Astrocyte (in vitro differentiated cells and primary cell): ENCODE measurements around the gene NDST4. TPM values are rescaled to one million over a fixed set of nuclear protein-coding genes. Genes with fewer than 3 reads are reported as not detected.

Experiments
- DNase-seq: peaks from one replicate; pipeline ENCODE4 v3.0.0-alpha.2; 2010; ENCODE audit warnings: low read depth
- FAIRE-seq: peaks from 2 replicates; lab custom pipeline; 2011; peaks lifted over from hg19 to GRCh38; lab: Jason Lieb, UNC
- H2AFZ ChIP-seq: 2 replicates; pipeline ENCODE4 v1.6.0; 2012; ENCODE audit warnings: low read depth, low read length, inconsistent platforms
- H3K27ac ChIP-seq: 2 replicates; pipeline ENCODE4 v1.5.1; 2011; ENCODE audit warnings: low read depth, low read length, inconsistent platforms
- H3K27me3 ChIP-seq: 2 replicates; pipeline ENCODE4 v1.6.0; 2011; ENCODE audit warnings: low read length, inconsistent platforms; ENCODE audit not compliant: insufficient read depth
- H3K36me3 ChIP-seq: 2 replicates; pipeline ENCODE4 v1.5.1; 2011; ENCODE audit warnings: low read length, inconsistent platforms; ENCODE audit not compliant: insufficient read depth
- H3K4me1 ChIP-seq: 2 replicates; pipeline ENCODE4 v1.5.1; 2011; ENCODE audit warnings: low read length, inconsistent platforms; ENCODE audit not compliant: insufficient read depth
- H3K4me2 ChIP-seq: 2 replicates; pipeline ENCODE4 v1.6.0; 2012; ENCODE audit warnings: low read length, inconsistent platforms
- H3K4me3 ChIP-seq: 2 replicates; pipeline ENCODE4 v1.5.1; 2011; ENCODE audit warnings: low read depth, mild to moderate bottlenecking, low read length, inconsistent platforms; ENCODE audit not compliant: insufficient read depth
- H3K79me2 ChIP-seq: 2 replicates; pipeline ENCODE4 v1.6.0; 2012; ENCODE audit warnings: mild to moderate bottlenecking, low read length, inconsistent platforms; ENCODE audit not compliant: insufficient read depth
- H3K9ac ChIP-seq: 2 replicates; pipeline ENCODE4 v1.6.0; 2012; ENCODE audit warnings: mild to moderate bottlenecking, low read length, inconsistent platforms
- H3K9me3 ChIP-seq: 2 replicates; pipeline ENCODE4 v1.5.1; 2012; ENCODE audit warnings: low read depth, mild to moderate bottlenecking, low read length, inconsistent platforms; ENCODE audit not compliant: insufficient read depth
- H4K20me1 ChIP-seq: 2 replicates; pipeline ENCODE4 v1.6.0; 2012; ENCODE audit warnings: low read length, inconsistent platforms; ENCODE audit not compliant: insufficient read depth
- H3K27ac Mint-ChIP-seq: one replicate; pipeline ENCODE4 v1.8.0; 2021; ENCODE audit warnings: mild to moderate bottlenecking, mixed read lengths; ENCODE audit not compliant: unreplicated experiment
- H3K27me3 Mint-ChIP-seq: one replicate; pipeline ENCODE4 v1.8.0; 2021; ENCODE audit warnings: low read depth, mixed read lengths; ENCODE audit not compliant: unreplicated experiment
- H3K36me3 Mint-ChIP-seq: one replicate; pipeline ENCODE4 v1.8.0; 2021; ENCODE audit warnings: low read depth, mixed read lengths; ENCODE audit not compliant: unreplicated experiment
- H3K4me1 Mint-ChIP-seq: one replicate; pipeline ENCODE4 v1.8.0; 2021; ENCODE audit warnings: low read depth, mixed read lengths; ENCODE audit not compliant: unreplicated experiment
- H3K4me3 Mint-ChIP-seq: one replicate; pipeline ENCODE4 v1.8.0; 2021; ENCODE audit warnings: mild to moderate bottlenecking, moderate library complexity, mixed read lengths; ENCODE audit not compliant: unreplicated experiment
- H3K9me3 Mint-ChIP-seq: one replicate; pipeline ENCODE4 v1.8.0; 2021; ENCODE audit warnings: mild to moderate bottlenecking, mixed read lengths; ENCODE audit not compliant: unreplicated experiment
- CTCF ChIP-seq: IDR thresholded peaks from 2 replicates; pipeline ENCODE4 v1.5.1; 2011; ENCODE audit warnings: low read depth, mild to moderate bottlenecking, inconsistent platforms, low read length, moderate library complexity; ENCODE audit not compliant: insufficient read depth
- EZH2 ChIP-seq: IDR thresholded peaks from 2 replicates; pipeline ENCODE4 v1.6.1; 2012; ENCODE audit warnings: mild to moderate bottlenecking, low read length, inconsistent platforms; ENCODE audit not compliant: insufficient read depth
- total RNA-seq: library from RNA; stranded (reverse); gene quantifications from 2 replicates; pipeline ENCODE4 v1.2.1, GENCODE V29; 2021

NDST4 gene
- total RNA-seq, 1 donor from 2014 or later = not detected

GRCh38 chr4:114976901-114977300 is 136.5 kb downstream of the NDST4 start:
- DNase-seq = no peak
- no peaks in the 10 kb centered on the region for H3K4me1 ChIP-seq
- no peak for FAIRE-seq
- H4K20me1 ChIP-seq = no peaks in the 10 kb centered on the region
- H3K36me3 ChIP-seq = no peaks in the 10 kb centered on the region
- no peak overlapping the region for H3K9ac ChIP-seq
- no peaks in the 10 kb centered on the region for H3K27me3 ChIP-seq
- TF ChIP-seq EZH2 (no peak), CTCF (no peak)
- no peaks in the 10 kb centered on the region for H3K9me3 ChIP-seq
- no peaks in the 10 kb centered on the region for H3K79me2 ChIP-seq
- no peak overlapping the region for H3K4me3 Mint-ChIP-seq
- H3K9me3 Mint-ChIP-seq = no peaks in the 10 kb centered on the region
- H2AFZ ChIP-seq = no peak overlapping the region
- no peak overlapping the region for H3K4me3 ChIP-seq
- no peak overlapping the region for H3K27ac Mint-ChIP-seq
- H3K27ac ChIP-seq = no peak overlapping the region
- no peaks in the 10 kb centered on the region for H3K27me3 Mint-ChIP-seq
- H3K4me2 ChIP-seq = no peak overlapping the region
- H3K4me1 Mint-ChIP-seq = no peaks in the 10 kb centered on the region
- no peaks in the 10 kb centered on the region for H3K36me3 Mint-ChIP-seq

GRCh38 chr4:114964026-114964425 is 149.4 kb downstream of the NDST4 start:
- no peaks in the 10 kb centered on the region for H3K27me3 Mint-ChIP-seq
- H3K4me1 Mint-ChIP-seq = no peaks in the 10 kb centered on the region
- Histone ChIP-seq H3K4me1 (no peaks in the 10 kb centered on the region), H3K4me2 (no peak overlapping the region), H3K4me3 (no peak overlapping the region), H3K9me3 (no peaks in the 10 kb centered on the region), H4K20me1 (no peaks in the 10 kb centered on the region), H3K79me2 (no peaks in the 10 kb centered on the region), H3K9ac (no peak overlapping the region), H3K27me3 (no peaks in the 10 kb centered on the region), H3K36me3 (no peaks in the 10 kb centered on the region), H3K27ac (no peak overlapping the region), H2AFZ (no peak overlapping the region)
- no peak overlapping the region for H3K27ac Mint-ChIP-seq
- DNase-seq (no peak), FAIRE-seq (no peak)
- TF ChIP-seq CTCF (no peak), EZH2 (no peak)
- H3K36me3 Mint-ChIP-seq = no peaks in the 10 kb centered on the region
- H3K9me3 Mint-ChIP-seq = no peaks in the 10 kb centered on the region
- no peak overlapping the region for H3K4me3 Mint-ChIP-seq

- Histone ChIP-seq H3K79me2 (no peaks in the 10 kb centered on the region), H4K20me1 (no peaks in the 10 kb centered on the region), H3K4me2 (no peak overlapping the region), H3K4me3 (no peak overlapping the region), H2AFZ (no peak overlapping the region), H3K4me1 (no peaks in the 10 kb centered on the region), H3K9me3 (no peaks in the 10 kb centered on the region), H3K9ac (no peak overlapping the region), H3K27ac (no peak overlapping the region), H3K27me3 (no peaks in the 10 kb centered on the region), H3K36me3 (no peaks in the 10 kb centered on the region)
- no peak for FAIRE-seq
- no peak overlapping the region for H3K27ac Mint-ChIP-seq
- TF ChIP-seq EZH2 (no peak), CTCF (no peak)
- no peaks in the 10 kb centered on the region for H3K36me3 Mint-ChIP-seq
- H3K4me1 Mint-ChIP-seq = no peaks in the 10 kb centered on the region
- no peak overlapping the region for H3K4me3 Mint-ChIP-seq
- DNase-seq = no peak
- H3K27me3 Mint-ChIP-seq = no peaks in the 10 kb centered on the region
- no peaks in the 10 kb centered on the region for H3K9me3 Mint-ChIP-seq
These were observed 167.8 kb downstream of the NDST4 start for GRCh38 chr4:114945616-114946015.
